GM21717 (cell line): Measurements from ENCODE around the gene SEPHS1.
"Not testable (repeated sequence)": the region's sequence is repeated elsewhere in the genome, so short reads cannot be mapped to it uniquely, and the experiment has no call there.

ENCODE experiments used
- ATAC-seq: cut with Tn5 transposase; IDR thresholded peaks from one replicate; pipeline ENCODE4 v1.9.1; 2021; ENCODE audit warnings: mild to moderate bottlenecking, moderate library complexity; ENCODE audit not compliant: unreplicated experiment

SEPHS1 gene, protein sequence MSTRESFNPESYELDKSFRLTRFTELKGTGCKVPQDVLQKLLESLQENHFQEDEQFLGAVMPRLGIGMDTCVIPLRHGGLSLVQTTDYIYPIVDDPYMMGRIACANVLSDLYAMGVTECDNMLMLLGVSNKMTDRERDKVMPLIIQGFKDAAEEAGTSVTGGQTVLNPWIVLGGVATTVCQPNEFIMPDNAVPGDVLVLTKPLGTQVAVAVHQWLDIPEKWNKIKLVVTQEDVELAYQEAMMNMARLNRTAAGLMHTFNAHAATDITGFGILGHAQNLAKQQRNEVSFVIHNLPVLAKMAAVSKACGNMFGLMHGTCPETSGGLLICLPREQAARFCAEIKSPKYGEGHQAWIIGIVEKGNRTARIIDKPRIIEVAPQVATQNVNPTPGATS

GRCh38 chr10:13348216-13349017, at the start of gene SEPHS1:
Gene SEPHS1 (minus strand): TSS chr10:13348293. CDS start chr10:13344950, 3,343 bp downstream.
- ATAC-seq, result peak; percentile 61

DNA sequence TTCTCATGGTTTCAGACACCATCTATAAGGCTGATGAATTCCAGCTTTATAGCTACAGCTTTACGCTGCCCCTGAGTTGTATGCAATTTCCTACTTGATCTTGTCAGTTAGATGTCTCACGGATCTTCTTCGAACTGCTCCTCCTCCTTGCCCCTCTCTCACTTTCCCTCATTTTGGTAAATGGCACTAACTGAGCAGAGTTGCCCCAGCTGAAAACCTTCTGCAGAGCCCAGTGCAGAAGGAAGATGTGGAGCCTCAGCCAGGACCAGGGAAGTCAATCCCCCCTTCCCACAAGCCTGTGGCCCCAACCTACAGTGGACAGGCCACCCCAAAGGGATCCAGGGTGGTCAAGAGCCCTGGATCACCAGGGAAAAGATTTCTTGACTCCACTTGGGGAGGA, 49.0 kb upstream of the SEPHS1 start:
- no peak for ATAC-seq

DNA sequence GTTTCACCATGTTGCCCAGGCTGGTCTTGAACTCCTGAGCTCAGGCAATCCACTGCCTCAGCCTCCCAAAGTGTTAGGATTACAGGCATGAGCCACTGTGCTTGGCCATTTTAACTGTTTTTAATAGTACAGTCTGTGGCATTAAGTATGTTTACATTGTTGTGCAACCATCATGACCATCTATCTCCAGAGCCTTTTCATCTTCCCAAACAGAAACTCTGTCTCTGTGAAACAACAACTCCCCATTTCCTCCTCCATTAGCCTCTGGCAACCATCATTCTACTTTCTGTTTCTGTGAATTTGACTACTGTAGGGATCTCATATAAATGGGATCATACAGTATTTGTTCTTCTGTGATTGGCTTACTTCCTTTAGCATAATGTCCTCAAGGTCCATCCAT, 48.3 kb upstream of the SEPHS1 start:
- ATAC-seq, result no peak

DNA sequence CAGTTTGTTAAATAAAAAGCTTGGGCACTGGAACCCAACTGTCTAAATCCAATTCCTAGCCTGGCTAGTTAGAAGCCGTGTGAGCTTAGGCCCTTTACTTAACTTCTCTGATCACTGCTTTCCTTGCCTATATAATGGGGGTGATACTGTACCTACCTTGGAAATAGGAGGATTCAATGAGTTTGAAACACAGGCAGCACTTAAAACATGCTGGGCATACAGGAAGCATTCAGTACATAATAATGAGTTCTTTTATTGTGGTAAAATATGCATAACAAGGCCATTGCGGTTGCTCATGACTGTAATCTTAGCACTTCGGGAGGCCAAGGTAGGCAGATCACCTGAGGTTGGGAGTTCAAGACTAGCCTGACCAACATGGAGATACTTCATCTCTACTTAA, 47.4 kb upstream of the SEPHS1 start:
- no peak for ATAC-seq

- no peak for ATAC-seq
Measured at GRCh38 chr10:13393640-13394039, 45.5 kb upstream of the SEPHS1 start.

GRCh38 chr10:13392701-13393100, 44.6 kb upstream of the SEPHS1 start:
- ATAC-seq, result no peak

DNA sequence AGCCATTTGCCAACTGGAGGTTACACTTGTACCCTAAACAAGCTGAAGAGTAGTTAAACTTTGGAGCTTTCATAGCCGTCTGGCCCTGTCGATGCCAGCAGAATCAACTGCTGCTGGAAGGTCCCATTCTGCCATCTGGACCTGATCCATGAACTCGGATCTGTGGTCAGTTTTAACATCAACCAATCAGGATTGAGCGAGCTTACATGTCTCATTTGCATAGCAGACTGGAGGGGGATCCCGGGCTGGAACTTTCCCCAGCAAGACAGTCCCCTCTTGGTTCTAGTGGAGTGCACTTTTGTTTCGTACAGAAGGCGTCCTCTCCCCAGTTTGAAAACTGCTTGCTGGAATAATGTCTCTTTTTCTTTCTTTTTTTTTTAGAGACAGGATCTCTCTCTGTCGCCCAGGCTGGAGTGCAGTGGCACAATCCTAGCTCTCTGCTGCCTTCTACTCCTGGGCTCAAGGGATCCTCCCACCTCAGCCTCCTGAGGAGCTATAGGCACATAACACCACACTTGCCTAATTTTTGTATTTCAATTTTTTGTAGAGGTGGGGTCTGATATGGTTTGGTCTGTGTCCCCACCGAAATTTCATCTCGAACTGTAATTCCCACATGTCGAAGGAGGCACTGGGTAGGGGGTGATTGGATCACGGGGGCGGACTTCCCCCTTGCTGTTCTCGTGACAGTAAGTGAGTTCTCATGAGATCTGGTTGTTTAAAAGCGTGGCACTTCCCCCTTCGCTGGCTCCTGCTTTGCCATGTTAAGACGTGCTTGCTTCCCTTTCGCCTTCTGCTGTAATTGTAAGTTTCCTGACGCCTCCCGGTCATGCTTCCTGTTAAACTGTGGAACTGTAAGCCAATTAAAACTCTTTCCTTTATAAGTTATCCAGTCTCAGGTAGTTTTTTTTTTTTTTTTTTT, 42.8 kb upstream of the SEPHS1 start:
- ATAC-seq, result no peak

GRCh38 chr10:13388478-13389230, 40.6 kb upstream of the SEPHS1 start:
- no peak for ATAC-seq

GRCh38 chr10:13386021-13386420, 37.9 kb upstream of the SEPHS1 start:
- no peak for ATAC-seq

DNA sequence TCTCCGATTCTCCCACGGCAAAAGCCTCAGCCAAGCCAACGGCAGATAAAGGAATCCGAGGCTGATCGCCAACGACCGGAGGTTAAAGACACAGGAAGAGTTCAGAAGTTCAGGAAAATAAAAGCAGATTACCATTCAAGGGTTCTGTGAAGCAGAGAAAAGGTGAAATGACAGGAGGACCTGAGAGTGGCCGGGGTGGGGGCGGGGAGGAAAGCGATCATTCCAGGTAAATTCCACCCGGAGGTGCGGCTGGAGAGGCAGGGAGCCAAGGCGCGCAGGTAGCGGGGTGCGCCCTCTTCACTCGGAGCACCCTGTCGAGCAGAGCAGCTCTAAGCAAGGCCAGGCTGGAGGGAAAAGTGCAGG, 35.3 kb upstream of the SEPHS1 start:
- ATAC-seq, result no peak

GRCh38 chr10:13382703-13383398, 34.8 kb upstream of the SEPHS1 start:
- no peak for ATAC-seq

- not testable (repeated sequence) for ATAC-seq
Measured at GRCh38 chr10:13379061-13379460, 31.0 kb upstream of the SEPHS1 start.

GRCh38 chr10:13376746-13377145, 28.7 kb upstream of the SEPHS1 start:
- ATAC-seq, result no peak

- no peak for ATAC-seq
Measured at GRCh38 chr10:13376297-13376696, 28.2 kb upstream of the SEPHS1 start.

DNA sequence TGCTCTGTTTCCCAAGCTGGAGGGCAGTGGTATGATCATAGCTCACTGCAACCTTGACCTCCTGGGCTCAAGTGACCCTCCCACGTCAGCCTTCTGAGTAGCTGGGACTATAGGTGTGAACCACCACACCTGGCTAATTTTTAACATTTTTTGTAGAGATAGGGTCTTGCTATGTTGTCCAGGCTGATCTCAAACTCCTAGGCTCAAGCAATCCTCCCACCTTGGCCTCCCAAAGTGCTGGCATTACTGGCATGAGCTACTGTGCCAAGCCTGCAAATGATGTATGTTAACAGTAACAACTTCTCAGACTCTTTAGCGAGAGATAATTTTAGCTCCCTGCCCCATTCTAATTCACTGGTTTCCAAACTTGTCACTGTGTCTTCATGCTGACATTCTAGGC, 27.7 kb upstream of the SEPHS1 start:
- ATAC-seq, result no peak

GRCh38 chr10:13373644-13374043, 25.6 kb upstream of the SEPHS1 start:
- ATAC-seq, result no peak

DNA sequence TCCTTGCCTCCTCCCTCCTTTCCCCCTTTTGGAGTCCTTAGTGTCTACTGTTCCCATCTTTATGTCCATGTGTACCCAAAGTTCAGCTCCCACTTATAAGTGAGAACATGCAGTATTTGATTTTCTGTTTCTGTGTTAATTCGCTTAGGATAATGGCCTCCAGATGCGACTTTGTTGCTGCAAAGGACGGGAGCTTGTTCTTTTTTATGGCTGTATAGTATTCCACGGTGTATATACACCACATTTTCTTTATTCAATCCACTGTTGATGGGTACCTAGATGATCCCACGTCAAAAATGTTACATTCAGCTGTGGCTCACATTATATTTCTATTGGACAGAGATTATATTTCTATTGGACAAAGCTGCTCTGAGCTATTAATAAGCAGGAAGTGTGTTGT, 24.4 kb upstream of the SEPHS1 start:
- no peak for ATAC-seq

DNA sequence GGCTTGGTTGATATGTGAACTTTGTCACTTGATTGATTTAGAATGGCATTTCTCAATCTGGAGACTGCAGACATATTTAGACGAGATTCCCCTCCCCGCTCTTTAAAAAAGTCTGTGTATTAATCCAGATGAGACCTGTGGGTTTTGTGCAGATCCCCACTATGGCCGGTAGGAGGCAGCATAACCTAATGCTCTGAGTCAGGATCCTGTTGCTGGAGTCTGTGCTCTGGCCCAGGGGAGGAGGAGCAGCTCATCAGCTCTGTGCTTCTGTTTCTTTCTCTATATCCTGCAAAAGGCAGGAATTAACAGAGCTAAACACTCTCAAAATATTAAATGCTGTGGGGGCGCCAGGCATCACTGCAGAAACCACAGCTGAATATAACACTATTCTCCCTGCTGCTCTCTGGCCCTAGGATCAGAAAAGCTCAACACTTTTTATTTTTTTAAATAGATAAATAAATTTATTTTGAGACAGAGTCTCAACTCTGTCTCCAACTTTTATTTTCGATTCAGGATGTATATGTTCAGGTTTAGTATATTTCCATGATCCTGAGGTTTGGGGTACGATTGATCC, 23.9 kb upstream of the SEPHS1 start:
- no peak for ATAC-seq

- ATAC-seq, result no peak
Measured at GRCh38 chr10:13366891-13367290, 18.8 kb upstream of the SEPHS1 start.

GRCh38 chr10:13365831-13366230, 17.7 kb upstream of the SEPHS1 start:
- ATAC-seq, result no peak
